GM12878 (cell line): ENCODE measurements around the gene RBMS3. TPM values are rescaled to one million over a fixed set of nuclear protein-coding genes. Genes with fewer than 3 reads are reported as not detected.

Source experiments
- ATAC-seq: fragments of 200-7000 bp; cut with Tn5 transposase; 3 replicates; pipeline ENCODE4 v1.9.1; 2020; ENCODE audit warnings: mild to moderate bottlenecking, moderate library complexity
- BruUV-seq: library from RNA; stranded (reverse); fragments of 400-500 nt; replicated peaks from 2 replicates; lab custom pipeline; 2021; lab: Mats Ljungman, UMichigan
- CTCF ChIA-PET: fragments of 300-600 bp; sonication (Branson Sonifier 250); formaldehyde crosslinking; extraction: SDS; loops from one replicate; lab custom pipeline; 2021; ENCODE audit warnings: inconsistent platforms; lab: Yijun Ruan, JAX
- POLR2A ChIA-PET: fragments of 350-600 bp; formaldehyde crosslinking; extraction: SDS; loops from one replicate; lab custom pipeline; 2021; ENCODE audit warnings: inconsistent platforms; lab: Charles Lee
- RAD21 ChIA-PET: fragments of 300-600 bp; sonication (Branson Sonifier 250); formaldehyde crosslinking; loops from one replicate; lab custom pipeline; 2023; ENCODE audit warnings: antibody characterized with exemption; ENCODE audit not compliant: unreplicated experiment; lab: Charles Lee
- SMC1A ChIA-PET: fragments of 300-600 bp; sonication (Branson Sonifier 250); formaldehyde crosslinking; loops from one replicate; lab custom pipeline; 2023; ENCODE audit not compliant: unreplicated experiment, uncharacterized antibody; lab: Charles Lee
- DNase-seq: peaks from one replicate; pipeline ENCODE4 v3.0.0-alpha.2; 2011; ENCODE audit warnings: low read depth, low spot score
- FAIRE-seq: peaks from 3 replicates; lab custom pipeline; 2011; peaks lifted over from hg19 to GRCh38; lab: Jason Lieb, UNC
- H2AFZ ChIP-seq: 2 replicates; pipeline ENCODE4 v1.6.0; 2011; ENCODE audit warnings: low read depth, low read length, control low read depth; ENCODE audit not compliant: control insufficient read depth
- H3K27ac ChIP-seq: 2 replicates; pipeline ENCODE4 v1.5.1; 2011; ENCODE audit warnings: control low read depth; ENCODE audit not compliant: control insufficient read depth, insufficient read depth
- H3K27me3 ChIP-seq, 2 experiments: replicated peaks in 1 of 2; 2 replicates each; pipeline versions ENCODE4 v1.6.0 to v1.6.1; 2011; ENCODE audit warnings: low read length in 1 of 2; ENCODE audit not compliant: control insufficient read depth in 2 of 2, insufficient read depth in 2 of 2
- H3K36me3 ChIP-seq, 2 experiments: 2 replicates each; pipeline ENCODE4 v1.5.1; 2011; ENCODE audit warnings: low read length in 1 of 2; ENCODE audit not compliant: control insufficient read depth in 2 of 2, insufficient read depth in 2 of 2
- H3K4me1 ChIP-seq: 2 replicates; pipeline ENCODE4 v1.6.1; 2011; ENCODE audit warnings: mild to moderate bottlenecking, low read length, moderate library complexity, mixed read lengths; ENCODE audit not compliant: control insufficient read depth, insufficient read depth
- H3K4me2 ChIP-seq: 2 replicates; pipeline ENCODE4 v1.6.0; 2011; ENCODE audit warnings: control low read depth; ENCODE audit not compliant: control insufficient read depth, insufficient read depth
- H3K4me3 ChIP-seq: fragments of 200-600 bp; sonication (generic); 2 replicates; pipeline ENCODE4 v1.5.1; 2016
- H3K79me2 ChIP-seq: 2 replicates; pipeline ENCODE4 v1.6.0; 2011; ENCODE audit warnings: low read length; ENCODE audit not compliant: control insufficient read depth, insufficient read depth
- H3K9ac ChIP-seq: 2 replicates; pipeline ENCODE4 v1.8.0; 2011; ENCODE audit warnings: low read length, control low read depth, mixed read lengths; ENCODE audit not compliant: control insufficient read depth, insufficient read depth
- H3K9me3 ChIP-seq: replicated peaks from 3 replicates; pipeline ENCODE4 v1.5.1; 2011; ENCODE audit warnings: mild to moderate bottlenecking, low read length; ENCODE audit not compliant: control insufficient read depth, insufficient read depth
- H4K20me1 ChIP-seq: 2 replicates; pipeline ENCODE4 v1.6.0; 2011; ENCODE audit not compliant: control insufficient read depth, insufficient read depth
- CUX1 ChIP-seq: IDR thresholded peaks from 2 replicates; pipeline ENCODE4 v1.6.1; 2012; ENCODE audit warnings: improper control_type of control experiment, low read depth, low read length; ENCODE audit not compliant: insufficient replicate concordance
- SUPT20H ChIP-seq: IDR thresholded peaks from 2 replicates; pipeline ENCODE4 v1.6.1; 2011; ENCODE audit warnings: low read depth, mild to moderate bottlenecking, low read length, moderate library complexity, borderline replicate concordance; ENCODE audit not compliant: control insufficient read depth
- in situ Hi-C: fragments of 300-500 bp; cut with MboI; formaldehyde crosslinking; loops from 9 replicates; pipeline ENCODE4 v1.14.3; 2018; ENCODE audit warnings: mixed read lengths
- intact Hi-C: fragments of 100-400 bp; cut with micrococcal nuclease; formaldehyde crosslinking; loops from one replicate; pipeline ENCODE4 v1.14.2; 2022; ENCODE audit not compliant: unreplicated experiment
- polyA plus RNA-seq, 11 experiments: library from polyadenylated mRNA; depleted of rRNA in 4 of 11; unstranded in 6 of 11; stranded (reverse) in 5 of 11; fragments of >200 nt; fragmentation: Nextera tagmentation in 4 of 11; fragmentation: Illumina TruSeq in 1 of 11; extraction: Ambion mirVana in 4 of 11; extraction: Trizol in 1 of 11; gene quantifications; 1 replicate in 1 of 11; 2 replicates in 10 of 11; pipeline versions ENCODE4 v1.2.1 to v1.2.3, GENCODE V29; 2011 to 2016; ENCODE audit warnings: inconsistent platforms in 2 of 11, missing spikeins in 2 of 11, low read depth in 1 of 11
- total RNA-seq, 4 experiments: library from RNA; depleted of rRNA in 3 of 4; stranded (reverse); fragments of >200 nt in 3 of 4; fragmentation: Illumina TruSeq in 1 of 4; extraction: Trizol in 1 of 4; gene quantifications; 2 replicates each; pipeline versions ENCODE4 v1.2.1 to v1.2.3, GENCODE V29; 2013 to 2021
- TF ChIP-seq, protein P1 (sequence below): fragments of 150-350 bp; IDR thresholded peaks from 2 replicates; pipeline ENCODE4 v1.6.1; 2014; ENCODE audit warnings: mild to moderate bottlenecking, low read depth, low read length

Gene RBMS3
- total and polyA plus RNA-seq, 10 of the 15 experiments (the other 5 are each of a cell fraction or from before 2014, with no cell fraction given): 0.79 to 4.7 (median 3.1) TPM

DNA sequence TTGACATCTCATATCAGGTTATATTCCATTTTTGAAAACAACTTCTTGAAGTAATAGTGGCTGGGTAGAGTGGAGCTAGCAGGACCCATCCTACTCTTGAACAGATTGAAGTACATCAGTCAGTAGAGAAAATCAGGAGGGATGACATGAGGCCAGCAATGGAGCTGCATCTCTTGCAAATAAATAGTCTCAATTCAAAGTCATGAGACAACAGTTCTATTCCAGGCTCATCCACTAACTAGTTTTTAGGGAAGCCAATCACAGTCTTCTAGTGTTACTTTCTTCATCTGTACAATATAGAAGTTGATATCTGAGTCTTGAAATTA, 477.2 kb downstream of the RBMS3 start:
- Histone ChIP-seq H2AFZ (no peak overlapping the region), H3K4me2 (no peak overlapping the region), H4K20me1 (no peaks in the 10 kb centered on the region), H3K36me3 (no peaks in the 10 kb centered on the region), H3K9me3 (no peaks in the 10 kb centered on the region), H3K27ac (no peak overlapping the region), H3K27me3 (no peaks in the 10 kb centered on the region), H3K4me1 (no peaks in the 10 kb centered on the region), H3K4me3 (no peak overlapping the region), H3K79me2 (no peaks in the 10 kb centered on the region), H3K9ac (no peak overlapping the region)
- FAIRE-seq (no peak), ATAC-seq (no peak), DNase-seq (no peak)
- intact Hi-C loops: no loop called here
- CTCF ChIA-PET: no interaction called here
- in situ Hi-C loops: no loop called here
- SMC1A ChIA-PET: no interaction called here
- POLR2A ChIA-PET: no interaction called here
- RAD21 ChIA-PET: interaction anchor here (1.1 kb wide), 1 partner anchor 144 kb away, joined by 3 read pairs; no protein-coding TSS in a partner anchor
- no TSS peak for BruUV-seq
- TF ChIP-seq CUX1: no peak
- TF ChIP-seq SUPT20H: no peak
- TF ChIP-seq, protein P1, sequence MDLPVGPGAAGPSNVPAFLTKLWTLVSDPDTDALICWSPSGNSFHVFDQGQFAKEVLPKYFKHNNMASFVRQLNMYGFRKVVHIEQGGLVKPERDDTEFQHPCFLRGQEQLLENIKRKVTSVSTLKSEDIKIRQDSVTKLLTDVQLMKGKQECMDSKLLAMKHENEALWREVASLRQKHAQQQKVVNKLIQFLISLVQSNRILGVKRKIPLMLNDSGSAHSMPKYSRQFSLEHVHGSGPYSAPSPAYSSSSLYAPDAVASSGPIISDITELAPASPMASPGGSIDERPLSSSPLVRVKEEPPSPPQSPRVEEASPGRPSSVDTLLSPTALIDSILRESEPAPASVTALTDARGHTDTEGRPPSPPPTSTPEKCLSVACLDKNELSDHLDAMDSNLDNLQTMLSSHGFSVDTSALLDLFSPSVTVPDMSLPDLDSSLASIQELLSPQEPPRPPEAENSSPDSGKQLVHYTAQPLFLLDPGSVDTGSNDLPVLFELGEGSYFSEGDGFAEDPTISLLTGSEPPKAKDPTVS: no peak
